Uterus (tissue), 4 donors: Measurements from ENCODE around the gene CHST5. TPM values are rescaled to one million over a fixed set of nuclear protein-coding genes. Genes with fewer than 3 reads are reported as not detected.

Experiments used
- DNase-seq, 2 donors: peaks; one replicate each; pipeline ENCODE4 v3.0.0-alpha.2; 2019 to 2020
- H3K27ac ChIP-seq, 2 donors: fragments of 200-600 bp; sonication (generic); 1 replicate in 1 of 2; 2 replicates in 1 of 2; pipeline ENCODE4 v1.5.1; 2016 to 2018
- H3K27me3 ChIP-seq, 2 donors: fragments of 200-600 bp; sonication (generic); one replicate each; pipeline ENCODE4 v1.5.1; 2018 to 2019; ENCODE audit warnings: control low read depth in 1 of 2
- H3K36me3 ChIP-seq, 2 donors: fragments of 200-600 bp; sonication (generic); one replicate each; pipeline ENCODE4 v1.5.1; 2019; ENCODE audit warnings: control low read depth in 1 of 2
- H3K4me1 ChIP-seq, 2 donors: fragments of 200-600 bp; sonication (generic); one replicate each; pipeline ENCODE4 v1.5.1; 2018 to 2019; ENCODE audit warnings: control low read depth in 1 of 2
- H3K4me3 ChIP-seq, 2 donors: fragments of 200-600 bp; sonication (generic); 1 replicate in 1 of 2; 2 replicates in 1 of 2; pipeline ENCODE4 v1.5.1; 2018 to 2019; ENCODE audit warnings: mild to moderate bottlenecking in 1 of 2
- H3K9me3 ChIP-seq, 2 donors: fragments of 200-600 bp; sonication (generic); one replicate each; pipeline ENCODE4 v1.5.1; 2019; ENCODE audit warnings: control low read depth in 1 of 2
- POLR2A ChIP-seq, 2 donors: fragments of 450-650 bp; IDR thresholded peaks; one replicate each; pipeline ENCODE4 v1.6.1; 2016; ENCODE audit warnings: antibody characterized with exemption in 2 of 2, mild to moderate bottlenecking in 1 of 2, moderate library complexity in 1 of 2
- intact Hi-C: fragments of 100-400 bp; cut with DNase I; formaldehyde crosslinking; loops from one replicate; pipeline ENCODE4 v1.15.1; 2023; ENCODE audit warnings: low total_unique reads
- total RNA-seq, 4 donors: library from RNA; depleted of rRNA in 3 of 4; stranded (reverse); fragments of >200 nt in 3 of 4; gene quantifications; one replicate each; pipeline versions ENCODE4 v1.1.0 to v1.2.4, GENCODE V29; 2014 to 2023
- TF ChIP-seq, protein P1 (sequence below), 4 experiments: fragments of 200-600 bp in 2 of 4; fragments of 450-650 bp in 2 of 4; sonication (generic) in 2 of 4; IDR thresholded peaks; one replicate each; pipeline ENCODE4 v1.5.1; 2016 to 2019; ENCODE audit warnings: antibody characterized with exemption in 4 of 4, mild to moderate bottlenecking in 2 of 4, moderate library complexity in 1 of 4
- donor health status: DM: yes; HTN: yes; CAD: no.

The CHST5 gene
- total RNA-seq, 4 donors from 2014 or later: 1.0 to 2.0 TPM; not detected in 2

DNA sequence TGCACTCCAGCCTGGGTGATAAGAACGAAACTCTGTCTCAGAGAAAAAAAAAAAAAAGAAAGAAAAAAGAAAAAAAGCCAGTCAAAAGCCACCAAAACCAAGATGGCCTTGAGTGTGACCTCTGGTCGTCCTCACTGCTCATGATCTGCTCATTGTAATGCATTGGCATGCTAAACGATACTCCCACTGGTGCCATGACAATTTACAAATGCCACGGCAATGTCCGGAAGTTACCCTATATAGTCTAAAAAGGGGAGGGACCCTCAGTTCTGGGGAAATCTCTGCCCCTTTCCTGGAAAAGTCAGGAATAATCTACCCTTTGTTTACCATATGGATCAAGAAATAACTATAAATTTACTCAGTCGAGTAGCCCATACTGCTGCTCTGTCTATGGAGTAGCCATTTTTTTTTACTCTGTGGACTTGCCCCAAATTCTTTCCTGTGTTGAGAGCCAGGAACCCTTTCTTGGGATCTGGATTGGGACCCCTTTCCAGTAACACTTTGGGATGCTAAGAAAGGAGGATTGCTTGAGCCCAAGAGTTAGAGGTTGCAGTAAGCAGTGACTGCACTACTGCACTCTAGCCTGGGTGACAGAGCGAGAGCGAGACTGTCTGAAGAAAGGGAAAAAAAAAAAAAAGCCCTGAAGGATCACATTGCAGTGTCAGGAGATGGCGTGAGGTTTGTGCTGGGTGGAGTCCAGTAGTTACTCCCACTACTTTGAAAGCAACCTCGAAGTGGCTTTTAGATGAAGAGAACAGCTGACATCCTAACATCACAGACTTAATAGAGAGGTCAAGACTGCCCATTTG, 23.9 kb upstream of the CHST5 start:
- Histone ChIP-seq H3K36me3 (no peaks in the 10 kb centered on the region), H3K27ac (no peak overlapping the region), H3K9me3 (no peaks in the 10 kb centered on the region), H3K4me3 (no peak overlapping the region), H3K4me1 (no peaks in the 10 kb centered on the region), H3K27me3 (no peaks in the 10 kb centered on the region)
- intact Hi-C loops: loop anchor here (10.0 kb wide), 1 partner anchor 65 kb away; the partner anchor contains the start of gene ADAT1
- TF ChIP-seq, protein P1, sequence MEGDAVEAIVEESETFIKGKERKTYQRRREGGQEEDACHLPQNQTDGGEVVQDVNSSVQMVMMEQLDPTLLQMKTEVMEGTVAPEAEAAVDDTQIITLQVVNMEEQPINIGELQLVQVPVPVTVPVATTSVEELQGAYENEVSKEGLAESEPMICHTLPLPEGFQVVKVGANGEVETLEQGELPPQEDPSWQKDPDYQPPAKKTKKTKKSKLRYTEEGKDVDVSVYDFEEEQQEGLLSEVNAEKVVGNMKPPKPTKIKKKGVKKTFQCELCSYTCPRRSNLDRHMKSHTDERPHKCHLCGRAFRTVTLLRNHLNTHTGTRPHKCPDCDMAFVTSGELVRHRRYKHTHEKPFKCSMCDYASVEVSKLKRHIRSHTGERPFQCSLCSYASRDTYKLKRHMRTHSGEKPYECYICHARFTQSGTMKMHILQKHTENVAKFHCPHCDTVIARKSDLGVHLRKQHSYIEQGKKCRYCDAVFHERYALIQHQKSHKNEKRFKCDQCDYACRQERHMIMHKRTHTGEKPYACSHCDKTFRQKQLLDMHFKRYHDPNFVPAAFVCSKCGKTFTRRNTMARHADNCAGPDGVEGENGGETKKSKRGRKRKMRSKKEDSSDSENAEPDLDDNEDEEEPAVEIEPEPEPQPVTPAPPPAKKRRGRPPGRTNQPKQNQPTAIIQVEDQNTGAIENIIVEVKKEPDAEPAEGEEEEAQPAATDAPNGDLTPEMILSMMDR (IDR thresholded peaks at IDR 0.05): no peak
- TF ChIP-seq POLR2A (IDR thresholded peaks at IDR 0.05): no peak
- no peak for DNase-seq

DNA sequence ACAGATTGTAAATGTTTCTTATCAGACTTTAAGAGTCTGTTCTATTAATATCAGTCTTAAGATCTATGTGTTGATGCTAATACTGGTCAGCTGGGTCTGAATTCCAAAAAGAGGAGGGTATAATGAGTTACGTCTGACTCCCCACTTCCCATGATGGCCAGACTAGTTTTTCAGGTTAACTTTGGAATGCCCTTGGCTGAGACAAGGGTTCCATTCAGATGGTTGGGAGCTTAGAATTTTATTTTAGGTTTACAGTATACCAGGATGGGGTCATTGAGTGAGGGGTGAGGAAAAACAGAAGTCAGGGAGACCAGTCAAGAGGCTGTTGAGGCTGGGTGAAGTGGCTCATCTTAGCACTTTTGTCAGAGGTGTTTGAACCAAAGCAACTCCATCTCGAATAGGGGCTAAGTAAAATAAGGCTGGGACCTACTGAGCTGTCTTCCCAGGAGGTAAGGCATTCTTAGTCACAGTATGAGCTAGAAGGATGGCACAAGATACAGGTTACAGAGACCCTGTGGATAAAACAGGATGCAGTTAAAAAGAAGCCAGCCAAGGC, 23.0 kb upstream of the CHST5 start:
- Histone ChIP-seq H3K4me1 (no peaks in the 10 kb centered on the region), H3K27me3 (no peaks in the 10 kb centered on the region), H3K9me3 (no peaks in the 10 kb centered on the region), H3K36me3 (no peaks in the 10 kb centered on the region), H3K4me3 (no peak overlapping the region), H3K27ac (no peak overlapping the region)
- no peak for TF ChIP-seq POLR2A (IDR thresholded peaks at IDR 0.05)
- TF ChIP-seq, protein P1 (IDR thresholded peaks at IDR 0.05): no peak
- DNase-seq: no peak
- intact Hi-C loops: no loop called here

DNA sequence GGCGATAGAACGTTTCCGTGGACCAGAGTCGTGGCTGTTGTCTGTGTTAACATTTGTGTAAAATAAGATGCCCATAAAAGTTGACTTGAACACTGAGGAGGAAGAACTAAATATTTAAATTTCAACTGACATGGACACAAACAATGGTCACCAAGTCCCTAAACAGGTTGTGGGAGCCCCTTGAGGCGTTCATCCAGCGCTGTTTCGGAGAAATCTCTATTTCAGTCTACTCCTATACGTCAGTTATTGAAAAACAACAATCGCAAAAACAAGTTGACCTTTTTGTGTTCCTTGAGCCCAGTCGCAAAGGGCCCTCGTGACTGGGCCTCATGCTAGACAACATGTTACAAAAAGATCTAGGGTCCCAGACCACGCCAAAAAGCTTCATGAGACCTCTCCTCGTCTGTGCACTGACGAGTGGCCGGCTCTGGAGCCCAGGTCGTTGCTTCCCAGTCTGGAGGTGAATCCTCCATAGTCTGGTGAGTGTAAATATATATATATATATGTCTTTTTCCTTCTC, 20.6 kb upstream of the CHST5 start:
- Histone ChIP-seq H3K4me1 (no peaks in the 10 kb centered on the region), H3K9me3 (no peaks in the 10 kb centered on the region), H3K4me3 (peak overlapping the region; percentile 53 to 54), H3K27me3 (no peaks in the 10 kb centered on the region), H3K36me3 (no peaks in the 10 kb centered on the region), H3K27ac (peak overlapping the region; percentile 74 to 81)
- intact Hi-C loops: no loop called here
- TF ChIP-seq, protein P1 (IDR thresholded peaks at IDR 0.05): no peak
- peak in 1 of 2 donors; percentile 8 for TF ChIP-seq POLR2A (IDR thresholded peaks at IDR 0.05)
- no peak for DNase-seq

DNA sequence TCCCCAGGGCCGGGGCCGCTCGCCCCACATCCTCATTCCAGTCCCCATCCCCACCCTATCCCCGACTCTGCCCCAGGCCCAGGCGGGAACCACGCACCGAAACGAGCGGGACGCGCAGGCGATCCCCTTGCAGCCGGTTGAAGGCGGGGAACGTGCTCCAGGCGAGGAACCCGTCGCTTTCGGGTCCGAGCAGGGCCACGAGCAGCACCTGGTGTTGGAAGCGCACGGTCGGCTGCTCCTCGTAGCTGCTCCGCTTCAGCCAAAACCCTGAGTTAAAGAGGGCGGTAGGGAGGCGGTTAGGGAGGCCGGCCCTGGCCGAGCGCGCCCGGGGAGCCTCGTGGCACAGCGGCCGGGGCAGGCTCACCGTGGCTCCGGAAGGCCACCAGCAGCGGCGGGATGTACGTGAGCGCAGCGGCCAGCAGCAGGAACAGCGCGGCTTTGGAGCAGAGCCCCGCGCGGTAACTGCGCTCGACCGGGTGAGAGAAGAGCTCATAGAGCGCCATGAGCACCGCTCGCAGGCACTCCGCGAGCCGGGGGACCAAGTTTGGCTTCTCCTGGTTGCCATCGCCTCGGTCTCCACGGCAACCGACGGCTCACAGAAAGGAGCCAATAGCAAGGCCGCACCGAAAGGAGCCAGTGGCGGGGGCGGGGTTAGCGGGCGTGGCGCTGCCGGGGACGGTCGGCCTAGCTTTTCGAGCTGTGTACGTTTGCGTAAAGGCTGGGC, 20.0 kb upstream of the CHST5 start, which contains the start of gene TMEM231:
Gene TMEM231, minus strand, starts transcription at position 546 of the 724 bp plus-strand sequence. Its CDS starts 43 bp downstream, at position 503.
- Histone ChIP-seq H3K4me3 (peak within 1 kb of the TSS; percentile 53 to 54), H3K27ac (peak within 1 kb of the TSS; percentile 74 to 81), H3K36me3 (no peaks in the 10 kb centered on the region), H3K9me3 (no peaks in the 10 kb centered on the region), H3K4me1 (no peaks in the 10 kb centered on the region), H3K27me3 (no peaks in the 10 kb centered on the region)
- DNase-seq: peak; percentile 96 to 97
- intact Hi-C loops: no loop called here
- TF ChIP-seq POLR2A (IDR thresholded peaks at IDR 0.05): peak; percentile 40 to 67
- TF ChIP-seq, protein P1 (IDR thresholded peaks at IDR 0.05): no peak
